AG10803 (cell line): ENCODE measurements around the gene BCL6B.
A peak's percentile ranks its signal among the peaks of the same experiment; 100 is the strongest.
"Not testable (repeated sequence)": the region's sequence is repeated elsewhere in the genome, so short reads cannot be mapped to it uniquely, and the experiment has no call there.

Experiments
- DNase-seq: peaks from one replicate; pipeline ENCODE4 v3.0.0; 2010; ENCODE audit warnings: low read depth
- H3K4me3 ChIP-seq: 2 replicates; pipeline ENCODE4 v1.5.1; 2011; ENCODE audit warnings: mild to moderate bottlenecking, low read length, control low read depth
- TF ChIP-seq, protein P1 (sequence below): conservative IDR thresholded peaks from 2 replicates; pipeline ENCODE4 v1.5.1; 2011; ENCODE audit warnings: mild to moderate bottlenecking, low read length, control low read depth, inconsistent platforms

The BCL6B gene

GRCh38 chr17:7022781-7023571 is at the start of gene BCL6B:
BCL6B (plus strand) TSS chr17:7023050; CDS start chr17:7023672, 622 bp downstream.
- TF ChIP-seq, protein P1, sequence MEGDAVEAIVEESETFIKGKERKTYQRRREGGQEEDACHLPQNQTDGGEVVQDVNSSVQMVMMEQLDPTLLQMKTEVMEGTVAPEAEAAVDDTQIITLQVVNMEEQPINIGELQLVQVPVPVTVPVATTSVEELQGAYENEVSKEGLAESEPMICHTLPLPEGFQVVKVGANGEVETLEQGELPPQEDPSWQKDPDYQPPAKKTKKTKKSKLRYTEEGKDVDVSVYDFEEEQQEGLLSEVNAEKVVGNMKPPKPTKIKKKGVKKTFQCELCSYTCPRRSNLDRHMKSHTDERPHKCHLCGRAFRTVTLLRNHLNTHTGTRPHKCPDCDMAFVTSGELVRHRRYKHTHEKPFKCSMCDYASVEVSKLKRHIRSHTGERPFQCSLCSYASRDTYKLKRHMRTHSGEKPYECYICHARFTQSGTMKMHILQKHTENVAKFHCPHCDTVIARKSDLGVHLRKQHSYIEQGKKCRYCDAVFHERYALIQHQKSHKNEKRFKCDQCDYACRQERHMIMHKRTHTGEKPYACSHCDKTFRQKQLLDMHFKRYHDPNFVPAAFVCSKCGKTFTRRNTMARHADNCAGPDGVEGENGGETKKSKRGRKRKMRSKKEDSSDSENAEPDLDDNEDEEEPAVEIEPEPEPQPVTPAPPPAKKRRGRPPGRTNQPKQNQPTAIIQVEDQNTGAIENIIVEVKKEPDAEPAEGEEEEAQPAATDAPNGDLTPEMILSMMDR: no peak
- peak within 1 kb of the TSS; percentile 42 for H3K4me3 ChIP-seq
- no peak for DNase-seq

DNA sequence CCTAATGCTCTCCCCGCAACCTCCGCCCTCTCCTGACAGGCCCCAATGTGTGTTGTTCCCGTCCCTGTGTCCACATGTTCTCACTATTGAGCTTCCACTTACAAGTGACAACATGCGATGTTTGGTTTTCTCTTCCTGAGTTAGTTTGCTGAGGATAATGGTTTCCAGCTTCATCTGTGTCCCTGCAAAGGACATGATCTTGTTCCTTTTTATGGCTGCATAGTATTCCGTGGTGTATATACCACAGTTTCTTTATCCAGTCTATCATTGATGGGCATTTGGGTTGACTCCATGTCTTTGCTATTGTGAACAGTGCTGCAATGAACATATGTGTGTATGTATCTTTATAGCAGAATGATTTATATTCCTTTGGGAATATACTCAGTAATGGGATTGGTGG is 43.4 kb upstream of the BCL6B start:
- H3K4me3 ChIP-seq, DNase-seq: not testable (repeated sequence)

DNA sequence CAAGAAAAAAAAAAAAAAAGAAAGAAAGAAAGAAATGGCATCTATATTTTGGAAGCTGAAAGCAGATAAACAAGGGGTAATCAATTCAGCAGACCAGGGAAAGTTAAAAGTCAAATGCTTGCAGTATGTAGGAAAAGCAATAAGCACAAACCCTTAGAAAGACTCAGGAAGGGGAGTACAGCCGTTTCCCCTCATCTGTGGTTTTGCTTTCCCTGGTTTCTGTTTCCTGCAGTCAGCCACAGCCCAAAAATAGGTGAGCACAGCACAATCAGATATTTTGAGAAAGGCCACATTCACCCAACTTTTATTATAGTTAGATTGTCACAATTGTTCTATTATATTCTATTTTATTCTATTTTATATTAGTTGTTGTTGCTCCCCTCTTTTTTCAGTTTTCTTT is 41.4 kb upstream of the BCL6B start:
- no peak for DNase-seq
- H3K4me3 ChIP-seq: no peak overlapping the region
- TF ChIP-seq, protein P1: no peak

DNA sequence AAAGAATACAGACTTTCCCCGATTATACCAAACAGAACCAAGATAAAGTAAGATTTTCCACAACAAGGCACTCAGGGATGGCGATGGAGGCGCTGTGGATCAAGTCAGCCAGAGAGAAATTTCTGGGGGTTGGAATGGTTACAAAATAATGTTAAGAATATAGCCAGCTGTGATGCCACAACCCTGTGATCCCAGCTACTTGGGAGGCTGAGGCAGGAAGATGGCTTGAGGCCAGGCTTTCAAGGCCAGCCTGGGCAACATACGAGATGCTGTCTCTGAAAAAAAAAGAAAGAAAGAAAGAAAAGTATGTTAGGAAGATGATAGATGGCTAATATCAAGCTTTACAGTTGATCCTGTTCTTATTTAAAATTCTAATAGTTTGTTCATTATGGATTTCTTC is 37.6 kb upstream of the BCL6B start:
- TF ChIP-seq, protein P1: no peak
- H3K4me3 ChIP-seq: no peak overlapping the region
- DNase-seq: no peak

DNA sequence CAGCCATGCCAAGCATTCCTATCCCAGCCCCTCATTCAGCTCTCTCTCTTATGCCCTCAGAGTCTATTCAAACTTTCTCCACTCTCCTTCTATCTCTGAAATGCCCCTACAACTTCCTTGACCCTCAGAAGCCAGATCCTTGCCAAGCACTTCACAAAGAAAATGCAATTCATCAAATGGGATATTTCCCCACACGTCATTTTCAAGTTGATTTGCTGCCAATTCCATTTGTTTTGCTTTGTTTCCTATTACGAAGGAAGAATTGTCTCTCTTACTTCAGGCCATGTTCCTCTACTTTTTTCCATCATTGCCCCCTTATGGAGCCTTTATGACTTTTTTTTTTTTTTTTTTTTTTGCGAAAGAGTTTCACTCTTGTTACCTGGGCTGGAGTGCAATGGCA is 36.2 kb upstream of the BCL6B start:
- TF ChIP-seq, protein P1: no peak

GRCh38 chr17:6989779-6990178 is 33.1 kb upstream of the BCL6B start:
- no peak for DNase-seq
- TF ChIP-seq, protein P1: no peak
- H3K4me3 ChIP-seq: no peak overlapping the region

More for the DNA sequence above, 36.2 kb upstream of the BCL6B start:
- no peak overlapping the region for H3K4me3 ChIP-seq
- no peak for DNase-seq

DNA sequence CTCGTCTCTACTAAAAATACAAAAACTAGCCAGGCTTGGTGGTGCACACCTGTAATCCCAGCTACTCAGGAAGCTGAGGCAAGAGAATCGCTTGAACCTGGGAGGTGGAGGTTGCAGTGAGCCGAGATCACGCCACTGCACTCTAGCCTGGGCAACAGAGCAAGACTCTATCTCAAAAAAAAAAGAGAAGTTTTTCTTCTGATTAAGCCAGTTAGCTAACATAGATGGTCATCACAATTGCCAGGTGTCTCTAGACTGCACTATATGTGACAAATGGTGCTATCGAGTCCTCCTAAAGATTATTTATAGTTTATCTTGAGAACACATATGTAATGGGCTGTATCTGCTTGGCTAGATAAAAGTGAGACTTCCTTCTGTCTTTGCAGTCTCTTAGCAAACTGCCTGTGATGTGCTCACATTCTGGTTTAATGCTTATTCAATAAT is 29.2 kb upstream of the BCL6B start:
- not testable (repeated sequence) for H3K4me3 ChIP-seq

DNA sequence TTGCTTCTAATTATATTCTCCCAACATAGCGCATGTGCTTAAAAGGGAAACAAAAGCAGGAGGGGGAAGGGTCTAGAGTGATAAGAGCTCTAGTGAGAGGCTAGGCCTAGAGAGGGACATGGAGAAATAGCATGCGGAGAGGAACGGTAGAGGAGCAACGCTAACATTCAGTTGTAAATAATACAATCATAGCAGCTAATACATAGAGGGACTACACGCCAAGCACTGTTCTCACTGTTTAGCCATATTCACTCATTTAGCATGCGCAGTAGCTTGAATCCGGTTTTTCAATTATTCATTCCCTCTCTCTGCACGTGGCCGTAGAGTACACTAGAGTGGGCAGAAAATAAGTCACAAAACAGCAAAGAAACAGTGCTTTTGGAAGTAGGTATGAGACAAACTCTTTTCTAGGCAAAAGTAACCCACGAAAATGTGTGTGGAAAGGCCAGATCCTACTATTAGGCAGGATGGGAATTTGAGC is 28.7 kb upstream of the BCL6B start:
- no peak overlapping the region for H3K4me3 ChIP-seq
- TF ChIP-seq, protein P1: no peak
- DNase-seq: no peak

More for the DNA sequence above, 29.2 kb upstream of the BCL6B start:
- not testable (repeated sequence) for DNase-seq
